Neural cell (in vitro differentiated cells): ENCODE data around the gene LPIN2. TPM values are rescaled to one million over a fixed set of nuclear protein-coding genes. Genes with fewer than 3 reads are reported as not detected.

Source experiments
- H2AFZ ChIP-seq: fragments of 200-600, 300-800 bp; sonication (generic), shearing (Covaris generic); 2 replicates; pipeline ENCODE4 v1.6.0; 2014; ENCODE audit warnings: low read depth, mild to moderate bottlenecking, antibody characterized with exemption, low read length, moderate library complexity
- H3F3A ChIP-seq: fragments of 200-600 bp; shearing (Covaris generic); 2 replicates; pipeline ENCODE4 v1.6.1; 2016; ENCODE audit warnings: mild to moderate bottlenecking, moderate library complexity, mixed read lengths, antibody characterized with exemption, low read length; ENCODE audit not compliant: insufficient read depth, poor library complexity, severe bottlenecking
- H3K27ac ChIP-seq: fragments of 200-600, 300-800 bp; sonication (generic), shearing (Covaris generic); 2 replicates; pipeline ENCODE4 v1.5.1; 2014; ENCODE audit warnings: mild to moderate bottlenecking, low read length, moderate library complexity
- H3K27me3 ChIP-seq: fragments of 300-800, 200-600 bp; sonication (generic), shearing (Covaris generic); 2 replicates; pipeline ENCODE4 v1.6.0; 2014; ENCODE audit warnings: mild to moderate bottlenecking, low read depth, low read length, moderate library complexity; ENCODE audit not compliant: insufficient read depth
- H3K36me3 ChIP-seq: fragments of 300-800, 200-600 bp; sonication (generic), shearing (Covaris generic); 2 replicates; pipeline ENCODE4 v1.5.1; 2014; ENCODE audit warnings: mild to moderate bottlenecking, antibody characterized with exemption, low read length, moderate library complexity; ENCODE audit not compliant: insufficient read depth
- H3K4me2 ChIP-seq: fragments of 300-800, 200-600 bp; sonication (generic), shearing (Covaris generic); 2 replicates; pipeline ENCODE4 v1.6.0; 2014; ENCODE audit warnings: mild to moderate bottlenecking, low read length
- H3K4me3 ChIP-seq: fragments of 300-800, 200-600 bp; sonication (generic), shearing (Covaris generic); 2 replicates; pipeline ENCODE4 v1.5.1; 2014; ENCODE audit warnings: mild to moderate bottlenecking, low read length, moderate library complexity
- H3K79me2 ChIP-seq: fragments of 200-600 bp; shearing (Covaris generic); replicated peaks from 2 replicates; pipeline ENCODE4 v1.6.0; 2014; ENCODE audit warnings: mild to moderate bottlenecking, low read length, moderate library complexity; ENCODE audit not compliant: insufficient read depth
- H3K9ac ChIP-seq: fragments of 300-800, 200-600 bp; sonication (generic), shearing (Covaris generic); 2 replicates; pipeline ENCODE4 v1.6.1; 2016; ENCODE audit warnings: mild to moderate bottlenecking, low read length, mixed read lengths
- H3K9me2 ChIP-seq: fragments of 200-600 bp; shearing (Covaris generic); 2 replicates; pipeline ENCODE4 v1.6.1; 2016; ENCODE audit warnings: mild to moderate bottlenecking, low read length, mixed read lengths; ENCODE audit not compliant: insufficient read depth
- H3K9me3 ChIP-seq: fragments of 200-600, 300-800 bp; sonication (generic), shearing (Covaris generic); 2 replicates; pipeline ENCODE4 v1.6.1; 2016; ENCODE audit warnings: mild to moderate bottlenecking, mixed run types, low read length, moderate library complexity, mixed read lengths
- H4K20me1 ChIP-seq: fragments of 200-600 bp; shearing (Covaris generic); 2 replicates; pipeline ENCODE4 v1.6.1; 2016; ENCODE audit warnings: mild to moderate bottlenecking, mixed run types; ENCODE audit not compliant: insufficient read depth
- EP300 ChIP-seq: fragments of 450-650 bp; conservative IDR thresholded peaks from 2 replicates; pipeline ENCODE4 v1.6.1; 2014; ENCODE audit warnings: antibody characterized with exemption, mild to moderate bottlenecking, moderate library complexity; ENCODE audit not compliant: poor library complexity, severe bottlenecking
- EZH2 ChIP-seq: fragments of 200-600, 300-800 bp; shearing (Covaris generic), sonication (generic); IDR thresholded peaks from 2 replicates; pipeline ENCODE4 v1.6.1; 2014; ENCODE audit warnings: antibody characterized with exemption, low read length, borderline replicate concordance, mild to moderate bottlenecking; ENCODE audit not compliant: insufficient read depth, poor library complexity, severe bottlenecking
- MXI1 ChIP-seq: fragments of 450-650 bp; conservative IDR thresholded peaks from 2 replicates; pipeline ENCODE4 v1.6.1; 2014; ENCODE audit warnings: antibody characterized with exemption, mild to moderate bottlenecking; ENCODE audit not compliant: poor library complexity, severe bottlenecking
- POLR2AphosphoS5 ChIP-seq: IDR thresholded peaks from 2 replicates; pipeline ENCODE4 v1.6.1; 2012
- RAD21 ChIP-seq: fragments of 450-650 bp; conservative IDR thresholded peaks from 2 replicates; pipeline ENCODE4 v1.6.1; 2014; ENCODE audit warnings: antibody characterized with exemption, mild to moderate bottlenecking, moderate library complexity
- SMC3 ChIP-seq: fragments of 450-650 bp; conservative IDR thresholded peaks from 2 replicates; pipeline ENCODE4 v1.6.1; 2014; ENCODE audit warnings: antibody characterized with exemption, mild to moderate bottlenecking, moderate library complexity; ENCODE audit not compliant: poor library complexity
- TAF1 ChIP-seq: IDR thresholded peaks from 2 replicates; pipeline ENCODE4 v1.6.1; 2012; ENCODE audit warnings: low read depth
- polyA plus RNA-seq: library from polyadenylated mRNA; depleted of rRNA; stranded (reverse); fragments of >200 nt; gene quantifications from 2 replicates; pipeline ENCODE4 v1.2.3, GENCODE V29; 2014
- TF ChIP-seq, protein P1 (sequence below): IDR thresholded peaks from 2 replicates; pipeline ENCODE4 v1.6.1; 2012; ENCODE audit warnings: borderline replicate concordance
- TF ChIP-seq, protein P2 (sequence below): fragments of 450-650 bp; IDR thresholded peaks from 2 replicates; pipeline ENCODE4 v1.5.1; 2014; ENCODE audit warnings: antibody characterized with exemption, mild to moderate bottlenecking, moderate library complexity; ENCODE audit not compliant: poor library complexity, severe bottlenecking

The LPIN2 gene
- polyA plus RNA-seq, 1 donor from 2014 or later: 14.4 TPM

DNA sequence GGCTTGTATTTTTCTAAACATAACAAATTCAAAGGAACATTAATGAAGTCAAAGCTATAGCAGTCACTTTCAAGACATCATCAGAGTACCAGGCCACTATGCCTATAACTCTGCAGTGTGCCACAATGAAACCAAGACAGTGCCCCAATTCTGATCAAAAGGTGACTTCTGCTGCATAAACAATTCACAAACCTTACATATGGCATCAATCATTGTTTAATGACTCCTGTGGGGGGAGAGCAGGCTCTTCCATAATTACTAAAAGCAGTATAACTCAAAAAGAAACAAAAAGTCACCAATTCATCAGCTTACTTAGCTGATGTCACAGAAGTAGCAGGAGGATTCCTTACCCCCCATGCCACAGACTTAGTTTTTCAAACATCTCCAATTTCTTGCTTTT, 15.5 kb downstream of the LPIN2 start:
- H2AFZ ChIP-seq: no peak overlapping the region
- H4K20me1 ChIP-seq: no peaks in the 10 kb centered on the region
- H3K4me3 ChIP-seq: no peak overlapping the region
- TF ChIP-seq EP300 (no peak), SMC3 (no peak), MXI1 (no peak), RAD21 (no peak), POLR2AphosphoS5 (no peak), TAF1 (no peak)
- TF ChIP-seq, protein P1, sequence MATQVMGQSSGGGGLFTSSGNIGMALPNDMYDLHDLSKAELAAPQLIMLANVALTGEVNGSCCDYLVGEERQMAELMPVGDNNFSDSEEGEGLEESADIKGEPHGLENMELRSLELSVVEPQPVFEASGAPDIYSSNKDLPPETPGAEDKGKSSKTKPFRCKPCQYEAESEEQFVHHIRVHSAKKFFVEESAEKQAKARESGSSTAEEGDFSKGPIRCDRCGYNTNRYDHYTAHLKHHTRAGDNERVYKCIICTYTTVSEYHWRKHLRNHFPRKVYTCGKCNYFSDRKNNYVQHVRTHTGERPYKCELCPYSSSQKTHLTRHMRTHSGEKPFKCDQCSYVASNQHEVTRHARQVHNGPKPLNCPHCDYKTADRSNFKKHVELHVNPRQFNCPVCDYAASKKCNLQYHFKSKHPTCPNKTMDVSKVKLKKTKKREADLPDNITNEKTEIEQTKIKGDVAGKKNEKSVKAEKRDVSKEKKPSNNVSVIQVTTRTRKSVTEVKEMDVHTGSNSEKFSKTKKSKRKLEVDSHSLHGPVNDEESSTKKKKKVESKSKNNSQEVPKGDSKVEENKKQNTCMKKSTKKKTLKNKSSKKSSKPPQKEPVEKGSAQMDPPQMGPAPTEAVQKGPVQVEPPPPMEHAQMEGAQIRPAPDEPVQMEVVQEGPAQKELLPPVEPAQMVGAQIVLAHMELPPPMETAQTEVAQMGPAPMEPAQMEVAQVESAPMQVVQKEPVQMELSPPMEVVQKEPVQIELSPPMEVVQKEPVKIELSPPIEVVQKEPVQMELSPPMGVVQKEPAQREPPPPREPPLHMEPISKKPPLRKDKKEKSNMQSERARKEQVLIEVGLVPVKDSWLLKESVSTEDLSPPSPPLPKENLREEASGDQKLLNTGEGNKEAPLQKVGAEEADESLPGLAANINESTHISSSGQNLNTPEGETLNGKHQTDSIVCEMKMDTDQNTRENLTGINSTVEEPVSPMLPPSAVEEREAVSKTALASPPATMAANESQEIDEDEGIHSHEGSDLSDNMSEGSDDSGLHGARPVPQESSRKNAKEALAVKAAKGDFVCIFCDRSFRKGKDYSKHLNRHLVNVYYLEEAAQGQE: no peak
- TF ChIP-seq, protein P2, sequence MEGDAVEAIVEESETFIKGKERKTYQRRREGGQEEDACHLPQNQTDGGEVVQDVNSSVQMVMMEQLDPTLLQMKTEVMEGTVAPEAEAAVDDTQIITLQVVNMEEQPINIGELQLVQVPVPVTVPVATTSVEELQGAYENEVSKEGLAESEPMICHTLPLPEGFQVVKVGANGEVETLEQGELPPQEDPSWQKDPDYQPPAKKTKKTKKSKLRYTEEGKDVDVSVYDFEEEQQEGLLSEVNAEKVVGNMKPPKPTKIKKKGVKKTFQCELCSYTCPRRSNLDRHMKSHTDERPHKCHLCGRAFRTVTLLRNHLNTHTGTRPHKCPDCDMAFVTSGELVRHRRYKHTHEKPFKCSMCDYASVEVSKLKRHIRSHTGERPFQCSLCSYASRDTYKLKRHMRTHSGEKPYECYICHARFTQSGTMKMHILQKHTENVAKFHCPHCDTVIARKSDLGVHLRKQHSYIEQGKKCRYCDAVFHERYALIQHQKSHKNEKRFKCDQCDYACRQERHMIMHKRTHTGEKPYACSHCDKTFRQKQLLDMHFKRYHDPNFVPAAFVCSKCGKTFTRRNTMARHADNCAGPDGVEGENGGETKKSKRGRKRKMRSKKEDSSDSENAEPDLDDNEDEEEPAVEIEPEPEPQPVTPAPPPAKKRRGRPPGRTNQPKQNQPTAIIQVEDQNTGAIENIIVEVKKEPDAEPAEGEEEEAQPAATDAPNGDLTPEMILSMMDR: no peak
- H3F3A ChIP-seq: no peaks in the 10 kb centered on the region
- H3K9me3 ChIP-seq: no peaks in the 10 kb centered on the region
- H3K36me3 ChIP-seq: no peaks in the 10 kb centered on the region
- H3K27ac ChIP-seq: no peak overlapping the region
- H3K27me3 ChIP-seq: no peaks in the 10 kb centered on the region
- H3K4me2 ChIP-seq: no peak overlapping the region
- H3K9me2 ChIP-seq: no peaks in the 10 kb centered on the region
- H3K9ac ChIP-seq: no peak overlapping the region
- peaks cover 4% of the 10 kb centered on the region for H3K79me2 ChIP-seq

DNA sequence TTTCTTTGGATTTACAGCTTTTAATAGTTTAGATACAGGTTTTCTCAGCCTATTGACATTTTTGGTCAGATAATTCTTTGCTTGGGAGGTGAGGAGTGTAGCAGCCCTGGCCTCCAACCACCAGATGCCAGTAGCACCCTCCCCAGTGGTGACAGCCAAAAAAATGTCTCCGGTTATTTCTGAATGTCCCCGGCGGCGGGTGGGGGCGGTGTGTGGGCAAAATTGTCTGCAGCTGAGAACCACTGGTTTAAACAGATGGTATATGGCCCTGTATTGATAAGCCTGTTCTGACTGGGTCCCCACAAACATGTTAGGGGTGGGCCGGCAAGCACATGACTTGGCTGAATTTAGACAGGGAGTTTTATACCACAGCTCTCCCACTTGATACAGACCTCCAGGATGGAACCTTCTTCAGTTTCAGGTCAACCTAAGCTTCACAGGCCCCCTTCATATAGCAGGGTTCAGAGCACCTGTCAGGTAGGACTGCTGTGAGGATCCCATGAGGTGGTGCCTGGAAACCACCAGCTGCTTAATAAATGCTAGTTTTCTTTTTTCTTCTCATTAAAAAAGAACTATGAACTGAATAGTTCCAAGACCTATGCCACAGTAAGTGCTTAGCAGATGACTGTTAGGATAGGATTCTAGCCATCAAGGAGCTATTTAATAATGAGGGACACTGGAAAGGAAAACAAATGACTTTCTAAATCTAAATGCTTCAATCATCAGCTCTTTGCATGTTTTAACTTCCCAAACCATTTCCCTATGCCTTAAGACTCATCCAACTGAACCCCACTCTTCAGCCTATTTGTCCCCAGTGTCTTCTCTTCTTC, 18.1 kb downstream of the LPIN2 start:
- no peak overlapping the region for H3K4me3 ChIP-seq
- H3K9ac ChIP-seq: no peak overlapping the region
- H3F3A ChIP-seq: no peaks in the 10 kb centered on the region
- H3K27ac ChIP-seq: no peak overlapping the region
- no peaks in the 10 kb centered on the region for H4K20me1 ChIP-seq
- H3K79me2 ChIP-seq: peaks cover 4% of the 10 kb centered on the region
- H3K9me2 ChIP-seq: no peaks in the 10 kb centered on the region
- no peaks in the 10 kb centered on the region for H3K27me3 ChIP-seq
- no peak overlapping the region for H3K4me2 ChIP-seq
- H3K9me3 ChIP-seq: no peaks in the 10 kb centered on the region
- H3K36me3 ChIP-seq: no peaks in the 10 kb centered on the region
- TF ChIP-seq EZH2 (no peak), TAF1 (no peak), RAD21 (no peak)
- TF ChIP-seq, protein P1: no peak
- no peak overlapping the region for H2AFZ ChIP-seq
